ENCODE measurements around the gene FBH1. TPM values are rescaled to one million over a fixed set of nuclear protein-coding genes. Genes with fewer than 3 reads are reported as not detected.

FBH1 gene
- total and polyA plus RNA-seq, 10 of the 15 experiments (the other 5 are each of a cell fraction or from before 2014, with no cell fraction given) = 6.1 to 67.6 (median 47.2) TPM

DNA sequence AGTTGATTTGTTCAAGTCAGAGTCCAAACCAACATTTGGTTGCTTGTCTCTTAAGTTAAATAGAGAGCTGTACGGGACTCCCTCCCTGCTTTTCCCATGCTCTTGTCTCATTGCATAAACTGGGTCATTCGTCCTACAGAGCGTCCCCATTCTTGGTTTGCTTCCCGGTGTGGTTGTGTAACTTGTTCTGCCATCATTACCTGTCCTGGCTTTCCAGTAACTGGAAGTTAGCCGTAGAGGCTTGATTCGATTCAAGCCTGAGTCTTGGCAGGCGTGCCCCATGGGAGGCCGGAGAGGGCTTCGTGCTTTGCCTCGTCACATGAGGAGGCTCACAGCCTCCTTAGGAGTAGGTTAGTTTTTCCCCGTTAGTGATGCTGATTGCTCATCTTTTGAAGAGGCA lies 40.2 kb downstream of the FBH1 start:
- Histone ChIP-seq H3K36me3 (ENCODE audit: control insufficient read depth in 2 of 2, insufficient read depth in 2 of 2, low read length in 1 of 2) (peaks cover 8 to 44% of the 10 kb centered on the region in 2 experiments), H3K4me1 (ENCODE audit: control insufficient read depth, insufficient read depth, low read length) (no peaks in the 10 kb centered on the region), H3K4me2 (ENCODE audit: control insufficient read depth, insufficient read depth) (no peak overlapping the region), H3K9ac (ENCODE audit: control insufficient read depth, insufficient read depth, low read length) (no peak overlapping the region), H4K20me1 (ENCODE audit: control insufficient read depth, insufficient read depth) (no peaks in the 10 kb centered on the region), H3K79me2 (ENCODE audit: control insufficient read depth, insufficient read depth, low read length) (no peaks in the 10 kb centered on the region), H3K4me3 (no peak overlapping the region), H2AFZ (ENCODE audit: control insufficient read depth, low read depth, low read length) (no peak overlapping the region), H3K27me3 (replicated peaks in 1 of 2; ENCODE audit: control insufficient read depth in 2 of 2, insufficient read depth in 2 of 2, low read length in 1 of 2) (no peaks in the 10 kb centered on the region), H3K27ac (ENCODE audit: control insufficient read depth, insufficient read depth) (no peak overlapping the region), H3K9me3 (replicated peaks; ENCODE audit: control insufficient read depth, insufficient read depth, low read length) (no peaks in the 10 kb centered on the region)
- DNase-seq (ENCODE audit: low read depth, low spot score) = no peak
- SMC1A ChIA-PET (ENCODE audit: uncharacterized antibody, unreplicated experiment) = interaction anchor here (0.8 kb wide), 1 partner anchor 35 kb away, joined by 3 read pairs; no protein-coding TSS in a partner anchor
- no TSS peak for BruUV-seq (replicated peaks)
- no peak for FAIRE-seq
- TF ChIP-seq MYC (IDR thresholded peaks at IDR 0.05; ENCODE audit: insufficient read depth, insufficient read length, insufficient replicate concordance, low read length, severe bottlenecking) = no peak
- TF ChIP-seq CREB1 (IDR thresholded peaks at IDR 0.05; ENCODE audit: low read depth) = no peak
- TF ChIP-seq, protein P1, sequence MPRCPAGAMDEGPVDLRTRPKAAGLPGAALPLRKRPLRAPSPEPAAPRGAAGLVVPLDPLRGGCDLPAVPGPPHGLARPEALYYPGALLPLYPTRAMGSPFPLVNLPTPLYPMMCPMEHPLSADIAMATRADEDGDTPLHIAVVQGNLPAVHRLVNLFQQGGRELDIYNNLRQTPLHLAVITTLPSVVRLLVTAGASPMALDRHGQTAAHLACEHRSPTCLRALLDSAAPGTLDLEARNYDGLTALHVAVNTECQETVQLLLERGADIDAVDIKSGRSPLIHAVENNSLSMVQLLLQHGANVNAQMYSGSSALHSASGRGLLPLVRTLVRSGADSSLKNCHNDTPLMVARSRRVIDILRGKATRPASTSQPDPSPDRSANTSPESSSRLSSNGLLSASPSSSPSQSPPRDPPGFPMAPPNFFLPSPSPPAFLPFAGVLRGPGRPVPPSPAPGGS (IDR thresholded peaks at IDR 0.05; ENCODE audit: borderline replicate concordance, insufficient read depth, low read depth, low read length, poor library complexity, severe bottlenecking) = no peak
- TF ChIP-seq, protein P2, sequence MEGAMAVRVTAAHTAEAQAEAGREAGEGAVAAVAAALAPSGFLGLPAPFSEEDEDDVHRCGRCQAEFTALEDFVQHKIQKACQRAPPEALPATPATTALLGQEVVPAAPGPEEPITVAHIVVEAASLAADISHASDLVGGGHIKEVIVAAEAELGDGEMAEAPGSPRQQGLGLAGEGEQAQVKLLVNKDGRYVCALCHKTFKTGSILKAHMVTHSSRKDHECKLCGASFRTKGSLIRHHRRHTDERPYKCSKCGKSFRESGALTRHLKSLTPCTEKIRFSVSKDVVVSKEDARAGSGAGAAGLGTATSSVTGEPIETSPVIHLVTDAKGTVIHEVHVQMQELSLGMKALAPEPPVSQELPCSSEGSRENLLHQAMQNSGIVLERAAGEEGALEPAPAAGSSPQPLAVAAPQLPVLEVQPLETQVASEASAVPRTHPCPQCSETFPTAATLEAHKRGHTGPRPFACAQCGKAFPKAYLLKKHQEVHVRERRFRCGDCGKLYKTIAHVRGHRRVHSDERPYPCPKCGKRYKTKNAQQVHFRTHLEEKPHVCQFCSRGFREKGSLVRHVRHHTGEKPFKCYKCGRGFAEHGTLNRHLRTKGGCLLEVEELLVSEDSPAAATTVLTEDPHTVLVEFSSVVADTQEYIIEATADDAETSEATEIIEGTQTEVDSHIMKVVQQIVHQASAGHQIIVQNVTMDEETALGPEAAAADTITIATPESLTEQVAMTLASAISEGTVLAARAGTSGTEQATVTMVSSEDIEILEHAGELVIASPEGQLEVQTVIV (IDR thresholded peaks at IDR 0.05; ENCODE audit: borderline replicate concordance, partially characterized antibody) = no peak
- no peak for TF ChIP-seq CBFB (IDR thresholded peaks at IDR 0.05; ENCODE audit: low read depth)
- TF ChIP-seq WRNIP1 (IDR thresholded peaks at IDR 0.05; ENCODE audit: borderline replicate concordance, low read depth, low read length) = no peak
- TF ChIP-seq POLR2A (IDR thresholded peaks at IDR 0.05; ENCODE audit: low read depth, low read length) = no peak
- no peak for TF ChIP-seq KAT2A (conservative IDR thresholded peaks at IDR 0.05; ENCODE audit: control insufficient read depth, low read depth, low read length)
- no peak for TF ChIP-seq IRF4 (IDR thresholded peaks at IDR 0.05; ENCODE audit: low read depth, low read length)
- TF ChIP-seq CREM (IDR thresholded peaks at IDR 0.05; ENCODE audit: low read depth) = no peak
- TF ChIP-seq, protein P3, sequence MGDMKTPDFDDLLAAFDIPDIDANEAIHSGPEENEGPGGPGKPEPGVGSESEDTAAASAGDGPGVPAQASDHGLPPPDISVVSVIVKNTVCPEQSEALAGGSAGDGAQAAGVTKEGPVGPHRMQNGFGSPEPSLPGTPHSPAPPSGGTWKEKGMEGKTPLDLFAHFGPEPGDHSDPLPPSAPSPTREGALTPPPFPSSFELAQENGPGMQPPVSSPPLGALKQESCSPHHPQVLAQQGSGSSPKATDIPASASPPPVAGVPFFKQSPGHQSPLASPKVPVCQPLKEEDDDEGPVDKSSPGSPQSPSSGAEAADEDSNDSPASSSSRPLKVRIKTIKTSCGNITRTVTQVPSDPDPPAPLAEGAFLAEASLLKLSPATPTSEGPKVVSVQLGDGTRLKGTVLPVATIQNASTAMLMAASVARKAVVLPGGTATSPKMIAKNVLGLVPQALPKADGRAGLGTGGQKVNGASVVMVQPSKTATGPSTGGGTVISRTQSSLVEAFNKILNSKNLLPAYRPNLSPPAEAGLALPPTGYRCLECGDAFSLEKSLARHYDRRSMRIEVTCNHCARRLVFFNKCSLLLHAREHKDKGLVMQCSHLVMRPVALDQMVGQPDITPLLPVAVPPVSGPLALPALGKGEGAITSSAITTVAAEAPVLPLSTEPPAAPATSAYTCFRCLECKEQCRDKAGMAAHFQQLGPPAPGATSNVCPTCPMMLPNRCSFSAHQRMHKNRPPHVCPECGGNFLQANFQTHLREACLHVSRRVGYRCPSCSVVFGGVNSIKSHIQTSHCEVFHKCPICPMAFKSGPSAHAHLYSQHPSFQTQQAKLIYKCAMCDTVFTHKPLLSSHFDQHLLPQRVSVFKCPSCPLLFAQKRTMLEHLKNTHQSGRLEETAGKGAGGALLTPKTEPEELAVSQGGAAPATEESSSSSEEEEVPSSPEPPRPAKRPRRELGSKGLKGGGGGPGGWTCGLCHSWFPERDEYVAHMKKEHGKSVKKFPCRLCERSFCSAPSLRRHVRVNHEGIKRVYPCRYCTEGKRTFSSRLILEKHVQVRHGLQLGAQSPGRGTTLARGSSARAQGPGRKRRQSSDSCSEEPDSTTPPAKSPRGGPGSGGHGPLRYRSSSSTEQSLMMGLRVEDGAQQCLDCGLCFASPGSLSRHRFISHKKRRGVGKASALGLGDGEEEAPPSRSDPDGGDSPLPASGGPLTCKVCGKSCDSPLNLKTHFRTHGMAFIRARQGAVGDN (IDR thresholded peaks at IDR 0.05) = no peak
- WGBS (ENCODE audit: insufficient coverage, insufficient replicate concordance, low lambda C conversion rate, missing lambda C conversion rate) = over 99% methylated on average over 11 of the region's 11 CpGs
- intact Hi-C loops (cut with micrococcal nuclease; ENCODE audit: unreplicated experiment) = no loop called here
- ATAC-seq = no peak
- RAD21 ChIA-PET (ENCODE audit: unreplicated experiment) = no interaction called here
- POLR2A ChIA-PET = no interaction called here
- CTCF ChIA-PET = no interaction called here
- in situ Hi-C loops (cut with MboI) = no loop called here

Measured in GM12878 (cell line).